CD4-positive, alpha-beta T cell (primary cell): ENCODE results near the gene PSMA1. TPM values are rescaled to one million over a fixed set of nuclear protein-coding genes. Genes with fewer than 3 reads are reported as not detected.
A peak's percentile ranks its signal among the peaks of the same experiment; 100 is the strongest.

Experiments used
- ATAC-seq: fragments of 200-7000 bp; cut with Tn5 transposase; one replicate; pipeline ENCODE4 v1.10.0; 2022; ENCODE audit warnings: mild to moderate bottlenecking; ENCODE audit not compliant: poor library complexity
- CTCF ChIA-PET: fragments of 350-600 bp; sonication (Branson Sonifier 250); formaldehyde crosslinking; loops from one replicate; lab custom pipeline; 2021; ENCODE audit warnings: antibody characterized with exemption, inconsistent platforms; lab: Charles Lee
- POLR2A ChIA-PET: fragments of 350-600 bp; sonication (Branson Sonifier 250); formaldehyde crosslinking; loops from one replicate; lab custom pipeline; 2021; ENCODE audit warnings: antibody characterized with exemption, inconsistent platforms; lab: Charles Lee
- DNase-seq, 14 experiments: peaks; one replicate each; pipeline ENCODE4 v3.0.0-alpha.2; 2013 to 2020; ENCODE audit warnings: mixed read lengths in 2 of 14
- H3K27ac ChIP-seq, 2 donors: one replicate each; pipeline versions ENCODE4 v1.5.1 to v1.7.0; 2013; ENCODE audit warnings: low read length in 2 of 2, low read depth in 1 of 2, mild to moderate bottlenecking in 1 of 2
- H3K27me3 ChIP-seq, 2 experiments: 1 replicate in 1 of 2; 2 replicates in 1 of 2; pipeline versions ENCODE4 v1.6.1 to v1.7.0; 2013; ENCODE audit warnings: low read length in 2 of 2, control low read depth in 1 of 2, mild to moderate bottlenecking in 1 of 2, moderate library complexity in 1 of 2; ENCODE audit not compliant: insufficient read depth in 2 of 2, control insufficient read depth in 1 of 2
- H3K36me3 ChIP-seq: one replicate; pipeline ENCODE4 v1.6.1; 2013; ENCODE audit warnings: low read length, control low read depth; ENCODE audit not compliant: insufficient read depth
- H3K4me1 ChIP-seq: one replicate; pipeline ENCODE4 v1.6.1; 2013; ENCODE audit warnings: low read length, control low read depth; ENCODE audit not compliant: insufficient read depth
- H3K4me3 ChIP-seq: one replicate; pipeline ENCODE4 v1.5.1; 2013; ENCODE audit warnings: mild to moderate bottlenecking, low read length, moderate library complexity
- H3K9me3 ChIP-seq, 2 experiments: 1 replicate in 1 of 2; 2 replicates in 1 of 2; pipeline versions ENCODE4 v1.6.1 to v1.7.0; 2013; ENCODE audit warnings: low read length in 2 of 2, mild to moderate bottlenecking in 2 of 2, control low read depth in 1 of 2, moderate library complexity in 1 of 2; ENCODE audit not compliant: control insufficient read depth in 1 of 2, insufficient read depth in 1 of 2
- H3K27ac Mint-ChIP-seq: one replicate; pipeline ENCODE4 v1.8.0; 2020; ENCODE audit warnings: mixed read lengths
- H3K27me3 Mint-ChIP-seq: one replicate; pipeline ENCODE4 v1.8.0; 2021; ENCODE audit warnings: mixed read lengths
- H3K36me3 Mint-ChIP-seq: one replicate; pipeline ENCODE4 v1.8.0; 2021; ENCODE audit warnings: low read depth, mixed read lengths
- H3K4me1 Mint-ChIP-seq: one replicate; pipeline ENCODE4 v1.8.0; 2021; ENCODE audit warnings: low read depth, mixed read lengths
- H3K4me3 Mint-ChIP-seq: one replicate; pipeline ENCODE4 v1.8.0; 2020; ENCODE audit warnings: mild to moderate bottlenecking, mixed read lengths
- H3K9me3 Mint-ChIP-seq: one replicate; pipeline ENCODE4 v1.8.0; 2020; ENCODE audit warnings: mixed read lengths
- intact Hi-C, 2 experiments: fragments of 100-400 bp; cut with DNase I in 1 of 2; cut with micrococcal nuclease in 1 of 2; formaldehyde crosslinking; loops; one replicate each; pipeline versions ENCODE4 v1.15.1 to v1.9.0; 2023 to 2025; cut with DNase I, micrococcal nuclease
- total RNA-seq, 174 experiments: library from RNA in 2 of 174; stranded (reverse) in 2 of 174; gene quantifications; one replicate each; pipeline ENCODE4 v1.2.3 and lab custom pipeline; 2021 to 2026
- TF ChIP-seq, protein P1 (sequence below): fragments of 200-600 bp; IDR thresholded peaks from one replicate; pipeline ENCODE4 v1.8.0; 2022; ENCODE audit warnings: antibody characterized with exemption, mild to moderate bottlenecking

PSMA1 gene
- total RNA-seq, 2 experiments from 2014 or later = 170 to 175 TPM

DNA sequence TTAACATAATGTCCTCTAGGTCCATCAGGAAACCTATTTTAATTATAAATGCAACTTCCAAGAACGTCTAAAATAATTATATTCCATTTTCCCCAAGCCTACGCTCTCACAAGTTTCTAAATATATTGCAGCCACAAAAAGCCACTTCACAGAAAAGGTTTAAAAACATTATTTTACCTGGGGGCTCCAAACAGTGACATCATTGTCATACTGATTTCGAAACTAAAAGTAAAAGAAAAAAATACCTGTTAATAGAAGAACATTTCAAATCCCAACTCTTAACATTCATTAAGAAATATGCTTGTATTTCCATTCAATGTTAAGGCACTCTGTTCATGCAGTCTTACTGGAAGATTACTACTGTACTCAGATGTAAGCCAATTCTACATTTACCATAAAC, 1.4 kb downstream of the PSMA1 start:
- ChIA-PET POLR2A (interaction anchor here (2.3 to 3.2 kb wide), 4 partner anchors 19 to 373 kb away, joined by 25 to 39 read pairs (median 26); partner anchors contain the start of genes COPB1, CYP2R1 and PDE3B), CTCF (interaction anchor here (1.1 kb wide), 1 partner anchor 19 kb away, joined by 3 read pairs; the partner anchor contains the start of gene COPB1)
- intact Hi-C loops = loop anchor here in 1 of 2 experiments (5.0 kb wide), 1 partner anchor 37 kb away; no protein-coding TSS in a partner anchor
- peak overlapping the region; percentile 96 for H3K4me3 Mint-ChIP-seq
- no peaks in the 10 kb centered on the region for H3K9me3 ChIP-seq
- no peaks in the 10 kb centered on the region for H3K27me3 ChIP-seq
- no peaks in the 10 kb centered on the region for H3K27me3 Mint-ChIP-seq
- peaks cover 14% of the 10 kb centered on the region for H3K4me1 ChIP-seq
- no peak overlapping the region for H3K27ac ChIP-seq
- H3K9me3 Mint-ChIP-seq = no peaks in the 10 kb centered on the region
- DNase-seq = peak in 1 of 14 experiments; percentile 45
- ATAC-seq = no peak
- H3K4me1 Mint-ChIP-seq = peaks cover 42% of the 10 kb centered on the region
- H3K36me3 Mint-ChIP-seq = peaks cover 53% of the 10 kb centered on the region
- H3K4me3 ChIP-seq = peak overlapping the region; percentile 74
- H3K36me3 ChIP-seq = peaks cover 39% of the 10 kb centered on the region
- H3K27ac Mint-ChIP-seq = peak overlapping the region; percentile 94
- TF ChIP-seq, protein P1, sequence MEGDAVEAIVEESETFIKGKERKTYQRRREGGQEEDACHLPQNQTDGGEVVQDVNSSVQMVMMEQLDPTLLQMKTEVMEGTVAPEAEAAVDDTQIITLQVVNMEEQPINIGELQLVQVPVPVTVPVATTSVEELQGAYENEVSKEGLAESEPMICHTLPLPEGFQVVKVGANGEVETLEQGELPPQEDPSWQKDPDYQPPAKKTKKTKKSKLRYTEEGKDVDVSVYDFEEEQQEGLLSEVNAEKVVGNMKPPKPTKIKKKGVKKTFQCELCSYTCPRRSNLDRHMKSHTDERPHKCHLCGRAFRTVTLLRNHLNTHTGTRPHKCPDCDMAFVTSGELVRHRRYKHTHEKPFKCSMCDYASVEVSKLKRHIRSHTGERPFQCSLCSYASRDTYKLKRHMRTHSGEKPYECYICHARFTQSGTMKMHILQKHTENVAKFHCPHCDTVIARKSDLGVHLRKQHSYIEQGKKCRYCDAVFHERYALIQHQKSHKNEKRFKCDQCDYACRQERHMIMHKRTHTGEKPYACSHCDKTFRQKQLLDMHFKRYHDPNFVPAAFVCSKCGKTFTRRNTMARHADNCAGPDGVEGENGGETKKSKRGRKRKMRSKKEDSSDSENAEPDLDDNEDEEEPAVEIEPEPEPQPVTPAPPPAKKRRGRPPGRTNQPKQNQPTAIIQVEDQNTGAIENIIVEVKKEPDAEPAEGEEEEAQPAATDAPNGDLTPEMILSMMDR = no peak

DNA sequence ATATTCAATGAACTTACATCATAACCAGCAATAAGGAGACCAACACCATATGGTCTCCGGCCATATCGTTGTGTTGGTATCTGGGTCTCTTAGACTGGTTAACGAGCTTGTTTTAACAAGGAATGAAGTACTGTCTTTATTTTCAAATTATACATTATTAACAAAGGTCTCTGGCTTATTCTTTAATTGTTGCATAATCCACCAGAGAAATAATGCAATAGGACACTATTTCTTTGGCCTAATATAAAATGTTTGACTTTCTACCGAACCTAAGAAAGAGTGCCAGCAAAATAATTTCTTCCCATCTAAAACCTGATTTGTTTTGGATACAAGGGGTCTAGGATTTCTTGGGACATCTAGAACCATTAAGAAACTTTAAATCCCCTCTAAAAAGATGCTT, 6.4 kb downstream of the PSMA1 start:
- ATAC-seq = no peak

DNA sequence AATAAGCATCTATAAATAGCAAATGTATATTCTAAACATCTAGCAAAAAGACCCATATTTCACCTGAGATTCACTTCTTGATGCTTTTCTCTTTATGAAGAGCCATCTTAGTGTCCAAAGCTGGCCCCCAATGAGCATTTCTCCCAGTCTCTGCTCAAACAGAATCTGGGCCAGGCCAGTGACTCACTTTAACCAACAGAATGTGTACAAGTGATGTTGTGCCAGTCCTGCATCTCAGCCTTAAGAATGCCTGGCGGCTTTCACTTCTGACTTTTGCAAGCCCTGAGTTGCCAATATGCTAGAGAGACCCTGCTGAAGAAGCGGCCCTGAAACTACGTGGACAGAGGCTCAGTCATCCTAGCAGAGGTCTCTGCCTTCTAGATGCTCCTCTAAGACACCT, 13.7 kb downstream of the PSMA1 start:
- DNase-seq = no peak
- no peaks in the 10 kb centered on the region for H3K9me3 ChIP-seq
- H3K27me3 ChIP-seq = no peaks in the 10 kb centered on the region
- CTCF ChIA-PET = interaction anchor here (0.9 kb wide), 1 partner anchor 402 kb away, joined by 3 read pairs; no protein-coding TSS in a partner anchor
- H3K4me3 ChIP-seq = no peak overlapping the region
- peaks cover 73% of the 10 kb centered on the region for H3K36me3 ChIP-seq
- intact Hi-C loops = no loop called here
- no peak overlapping the region for H3K4me3 Mint-ChIP-seq
- peak overlapping the region; percentile 15 for H3K27ac Mint-ChIP-seq
- H3K9me3 Mint-ChIP-seq = no peaks in the 10 kb centered on the region
- ATAC-seq = no peak
- H3K36me3 Mint-ChIP-seq = peaks cover 76% of the 10 kb centered on the region
- peaks cover 8% of the 10 kb centered on the region for H3K4me1 Mint-ChIP-seq
- no peaks in the 10 kb centered on the region for H3K4me1 ChIP-seq
- no peak overlapping the region for H3K27ac ChIP-seq
- TF ChIP-seq, protein P1 = no peak
- no peaks in the 10 kb centered on the region for H3K27me3 Mint-ChIP-seq
- POLR2A ChIA-PET = no interaction called here

More for the DNA sequence above, 6.4 kb downstream of the PSMA1 start:
- H3K9me3 ChIP-seq = no peaks in the 10 kb centered on the region
- no peak overlapping the region for H3K27ac ChIP-seq
- H3K4me1 ChIP-seq = peaks cover 6% of the 10 kb centered on the region
- Mint-ChIP-seq H3K9me3 (no peaks in the 10 kb centered on the region), H3K4me1 (peaks cover 28% of the 10 kb centered on the region), H3K27me3 (no peaks in the 10 kb centered on the region), H3K36me3 (peaks cover 76% of the 10 kb centered on the region), H3K4me3 (no peak overlapping the region), H3K27ac (no peak overlapping the region)
- POLR2A ChIA-PET = interaction anchor here (2.2 kb wide), 1 partner anchor 14 kb away, joined by 8 read pairs; the partner anchor contains the start of gene COPB1
- intact Hi-C loops = no loop called here
- no peak for DNase-seq
- H3K36me3 ChIP-seq = peaks cover 84% of the 10 kb centered on the region
- H3K4me3 ChIP-seq = no peak overlapping the region
- CTCF ChIA-PET = no interaction called here
- TF ChIP-seq, protein P1 = no peak
- H3K27me3 ChIP-seq = no peaks in the 10 kb centered on the region
